IMR-90 (cell line): ENCODE data around the gene ABTB2. TPM values are rescaled to one million over a fixed set of nuclear protein-coding genes. Genes with fewer than 3 reads are reported as not detected.

Source experiments
- ATAC-seq: fragments of 200-7000 bp; cut with Tn5 transposase; 2 replicates; pipeline ENCODE4 v1.9.1; 2020; ENCODE audit warnings: low read depth, mild to moderate bottlenecking, moderate library complexity
- Bru-seq: library from RNA; stranded (reverse); fragments of 400-500 nt; gene quantifications from one replicate; lab custom pipeline; 2021; lab: Mats Ljungman, UMichigan
- BruChase-seq, 2 experiments: library from RNA; stranded (reverse); fragments of 400-500 nt; gene quantifications; one replicate each; lab custom pipeline; 2021; lab: Mats Ljungman, UMichigan
- BruUV-seq: library from RNA; stranded (reverse); fragments of 400-500 nt; replicated peaks from 2 replicates; lab custom pipeline; 2021; lab: Mats Ljungman, UMichigan
- CTCF ChIA-PET: fragments of 300-600 bp; formaldehyde crosslinking; extraction: SDS; loops from one replicate; lab custom pipeline; 2021; ENCODE audit warnings: antibody characterized with exemption; lab: Yijun Ruan, JAX
- POLR2A ChIA-PET: fragments of 300-600 bp; sonication (Branson Sonifier 250); formaldehyde crosslinking; loops from one replicate; lab custom pipeline; 2022; ENCODE audit warnings: antibody characterized with exemption; ENCODE audit not compliant: unreplicated experiment; lab: Charles Lee
- DNase-seq: peaks from one replicate; pipeline ENCODE4 v3.0.0; 2013
- H2AFZ ChIP-seq: replicated peaks from 2 replicates; pipeline ENCODE3; 2013; ENCODE audit warnings: low read length, mild to moderate bottlenecking; ENCODE audit not compliant: poor library complexity
- H2AK5ac ChIP-seq: 2 replicates; pipeline ENCODE4 v1.6.1; 2013; ENCODE audit warnings: low read depth, low read length, inconsistent platforms
- H2AK9ac ChIP-seq: replicated peaks from 2 replicates; pipeline ENCODE3; 2013; ENCODE audit warnings: mild to moderate bottlenecking, low read depth, low read length, moderate library complexity; ENCODE audit not compliant: poor library complexity
- H2BK120ac ChIP-seq: 2 replicates; pipeline ENCODE4 v1.6.1; 2013; ENCODE audit warnings: low read depth, low read length, inconsistent platforms
- H2BK15ac ChIP-seq: 3 replicates; pipeline ENCODE4 v1.6.1; 2013; ENCODE audit warnings: low read depth, low read length, inconsistent platforms
- H2BK20ac ChIP-seq: 2 replicates; pipeline ENCODE4 v1.6.1; 2013; ENCODE audit warnings: low read depth, mild to moderate bottlenecking, inconsistent platforms, low read length, moderate library complexity
- H2BK5ac ChIP-seq: 2 replicates; pipeline ENCODE4 v1.6.1; 2013; ENCODE audit warnings: mild to moderate bottlenecking, low read depth, low read length, inconsistent platforms; ENCODE audit not compliant: poor library complexity, severe bottlenecking
- H3K14ac ChIP-seq: replicated peaks from 2 replicates; pipeline ENCODE4 v1.6.1; 2013; ENCODE audit warnings: low read depth, low read length, inconsistent platforms
- H3K18ac ChIP-seq: 2 replicates; pipeline ENCODE4 v1.6.1; 2013; ENCODE audit warnings: low read depth, low read length, control low read depth
- H3K23ac ChIP-seq: 2 replicates; pipeline ENCODE4 v1.6.1; 2013; ENCODE audit warnings: low read depth, low read length, inconsistent platforms
- H3K27ac ChIP-seq: 2 replicates; pipeline ENCODE4 v1.5.1; 2013; ENCODE audit warnings: mild to moderate bottlenecking, control low read depth, low read length; ENCODE audit not compliant: insufficient read depth
- H3K27me3 ChIP-seq: 2 replicates; pipeline ENCODE4 v1.6.1; 2013; ENCODE audit warnings: low read length; ENCODE audit not compliant: control insufficient read depth, insufficient read depth
- H3K36me3 ChIP-seq: 2 replicates; pipeline ENCODE4 v1.6.1; 2013; ENCODE audit warnings: low read length, mixed read lengths; ENCODE audit not compliant: control insufficient read depth, insufficient read depth
- H3K4ac ChIP-seq: 2 replicates; pipeline ENCODE4 v1.6.1; 2013; ENCODE audit warnings: low read depth, low read length, inconsistent platforms
- H3K4me1 ChIP-seq: 2 replicates; pipeline ENCODE4 v1.6.1; 2013; ENCODE audit warnings: low read length, mixed read lengths; ENCODE audit not compliant: control insufficient read depth, insufficient read depth
- H3K4me2 ChIP-seq: 2 replicates; pipeline ENCODE4 v1.6.1; 2013; ENCODE audit warnings: low read depth, mild to moderate bottlenecking, control low read depth, low read length, moderate library complexity
- H3K4me3 ChIP-seq: 2 replicates; pipeline ENCODE4 v1.5.1; 2013; ENCODE audit warnings: low read depth, mild to moderate bottlenecking, control low read depth, low read length, moderate library complexity; ENCODE audit not compliant: insufficient read depth
- H3K56ac ChIP-seq: 2 replicates; pipeline ENCODE4 v1.6.1; 2013; ENCODE audit warnings: low read length, inconsistent platforms; ENCODE audit not compliant: insufficient read depth; ENCODE audit errors: extremely low read depth
- H3K79me1 ChIP-seq, 2 experiments: 2 replicates each; pipeline ENCODE4 v1.6.1; 2013; ENCODE audit warnings: low read length in 2 of 2, inconsistent platforms in 1 of 2, low read depth in 1 of 2
- H3K9ac ChIP-seq: 2 replicates; pipeline ENCODE4 v1.6.1; 2013; ENCODE audit warnings: low read depth, low read length, control low read depth
- H3K9me1 ChIP-seq: 2 replicates; pipeline ENCODE4 v1.6.1; 2013; ENCODE audit warnings: low read length, inconsistent platforms; ENCODE audit not compliant: insufficient read depth
- H3K9me3 ChIP-seq: 2 replicates; pipeline ENCODE4 v1.6.1; 2013; ENCODE audit warnings: low read length; ENCODE audit not compliant: control insufficient read depth, insufficient read depth
- H4K20me1 ChIP-seq: 2 replicates; pipeline ENCODE4 v1.6.1; 2013; ENCODE audit warnings: low read length, inconsistent platforms; ENCODE audit not compliant: insufficient read depth
- H4K5ac ChIP-seq: 2 replicates; pipeline ENCODE4 v1.6.1; 2013; ENCODE audit warnings: mild to moderate bottlenecking, low read depth, low read length, control low read depth
- H4K8ac ChIP-seq, 2 experiments: 2 replicates each; pipeline ENCODE4 v1.6.1; 2013; ENCODE audit warnings: low read depth in 2 of 2, low read length in 2 of 2, control low read depth in 1 of 2, inconsistent platforms in 1 of 2
- H4K91ac ChIP-seq: 2 replicates; pipeline ENCODE4 v1.6.1; 2013; ENCODE audit warnings: low read depth, low read length, inconsistent platforms; ENCODE audit not compliant: insufficient read depth
- BHLHE40 ChIP-seq: fragments of 150-350 bp; IDR thresholded peaks from 2 replicates; pipeline ENCODE4 v1.6.1; 2016; ENCODE audit warnings: mild to moderate bottlenecking, low read depth, low read length
- CEBPB ChIP-seq: IDR thresholded peaks from 2 replicates; pipeline ENCODE4 v1.6.1; 2012; ENCODE audit warnings: low read depth, low read length, improper control_type of control experiment
- CHD1 ChIP-seq: IDR thresholded peaks from 2 replicates; pipeline ENCODE4 v1.6.1; 2012; ENCODE audit warnings: low read depth, low read length, improper control_type of control experiment
- ELK1 ChIP-seq: fragments of 150-350 bp; IDR thresholded peaks from 2 replicates; pipeline ENCODE4 v1.6.1; 2016; ENCODE audit warnings: low read depth, mild to moderate bottlenecking, low read length, moderate library complexity, borderline replicate concordance
- FOS ChIP-seq: fragments of 150-350 bp; IDR thresholded peaks from 2 replicates; pipeline ENCODE4 v1.6.1; 2016; ENCODE audit warnings: low read depth, low read length
- MAFK ChIP-seq: IDR thresholded peaks from 2 replicates; pipeline ENCODE4 v1.6.1; 2012; ENCODE audit warnings: low read depth, low read length, improper control_type of control experiment
- MAZ ChIP-seq: IDR thresholded peaks from 2 replicates; pipeline ENCODE4 v1.6.1; 2012; ENCODE audit warnings: low read depth, mild to moderate bottlenecking, low read length, improper control_type of control experiment, moderate library complexity, borderline replicate concordance
- MXI1 ChIP-seq: IDR thresholded peaks from 2 replicates; pipeline ENCODE4 v1.6.1; 2012; ENCODE audit warnings: low read depth, mild to moderate bottlenecking, low read length, moderate library complexity, borderline replicate concordance
- NFE2L2 ChIP-seq: fragments of 150-350 bp; IDR thresholded peaks from 2 replicates; pipeline ENCODE4 v1.6.1; 2016; ENCODE audit warnings: low read depth, mild to moderate bottlenecking, low read length
- POLR2A ChIP-seq: IDR thresholded peaks from 2 replicates; pipeline ENCODE4 v1.6.1; 2012; ENCODE audit warnings: mild to moderate bottlenecking, low read depth, low read length
- RAD21 ChIP-seq: IDR thresholded peaks from 2 replicates; pipeline ENCODE4 v1.6.1; 2012; ENCODE audit warnings: low read length, improper control_type of control experiment
- RCOR1 ChIP-seq: IDR thresholded peaks from 2 replicates; pipeline ENCODE4 v1.6.1; 2012; ENCODE audit warnings: mild to moderate bottlenecking, low read length, improper control_type of control experiment; ENCODE audit not compliant: insufficient replicate concordance
- RFX5 ChIP-seq: IDR thresholded peaks from 2 replicates; pipeline ENCODE4 v1.8.0; 2012; ENCODE audit warnings: low read depth, mild to moderate bottlenecking, low read length, moderate library complexity
- SMC3 ChIP-seq: fragments of 150-350 bp; IDR thresholded peaks from 2 replicates; pipeline ENCODE4 v1.6.1; 2016; ENCODE audit warnings: low read depth, mild to moderate bottlenecking, antibody characterized with exemption, low read length, moderate library complexity
- USF2 ChIP-seq: fragments of 150-350 bp; IDR thresholded peaks from 2 replicates; pipeline ENCODE4 v1.6.1; 2017; ENCODE audit warnings: mild to moderate bottlenecking, antibody characterized with exemption, low read length, low read depth
- WGBS, 2 experiments: methylation state at CpG; one replicate each; pipeline versions ENCODE4 v1.1.5 to v1.1.7; 2013; ENCODE audit warnings: missing lambda C conversion rate in 2 of 2; ENCODE audit not compliant: insufficient read length in 1 of 2; ENCODE audit errors: extremely low coverage in 2 of 2; 5-methylcytosine and 5-hydroxymethylcytosine counted together
- dilution Hi-C: fragments of 300-500 bp; cut with HindIII; formaldehyde crosslinking; loops from one replicate; pipeline ENCODE4 v1.14.3; 2018; ENCODE audit warnings: low sequenced_read_pairs; ENCODE audit not compliant: unreplicated experiment
- in situ Hi-C: fragments of 300-500 bp; cut with MboI; formaldehyde crosslinking; loops from 3 replicates; pipeline ENCODE4 v1.14.3; 2019; ENCODE audit warnings: low sequenced_read_pairs, inconsistent platforms, mixed read lengths
- intact Hi-C: fragments of 100-400 bp; cut with micrococcal nuclease; formaldehyde crosslinking; loops from 2 replicates; pipeline ENCODE4 v1.10.0; 2022
- long read RNA-seq: library from polyadenylated mRNA; unstranded; transcript quantifications from one replicate; pipeline ENCODE4 v2.0.0, GENCODE V29; 2021; ENCODE audit not compliant: unreplicated experiment
- polyA plus RNA-seq, 3 experiments: library from polyadenylated mRNA; depleted of rRNA; stranded (reverse); fragments of >200 nt; gene quantifications; 2 replicates each; pipeline ENCODE4 v1.2.3, GENCODE V29; 2012; ENCODE audit warnings: low replicate concordance in 1 of 3
- total RNA-seq: library from RNA; depleted of rRNA; stranded (reverse); fragments of >200 nt; gene quantifications from 2 replicates; pipeline ENCODE4 v1.2.3, GENCODE V29; 2012; rRNA removed

ABTB2 gene
- 0.18 and 0.28 TPM in 2 replicates for total RNA-seq
- polyA plus RNA-seq (2012; rRNA removed) = 2.0 and 2.2 TPM in 2 replicates
- 1.2 and 1.9 TPM in 2 replicates for polyA plus RNA-seq (2012; cell fraction: cytosol; rRNA removed)
- 2.8 and 5.6 TPM in 2 replicates for polyA plus RNA-seq (2012; cell fraction: nucleus; rRNA removed; ENCODE audit: low replicate concordance)
- percentile 48 among the genes with signal in this experiment for Bru-seq, nascent RNA
- BruChase-seq, experiment 1, labeled RNA remaining after a 6-hour chase = percentile 49 among the genes with signal in this experiment
- BruChase-seq, experiment 2, labeled RNA remaining after a 2-hour chase = percentile 55 among the genes with signal in this experiment
- long read RNA-seq, partial matches to known transcripts = 0 of 2 reads
- long read RNA-seq, other reads (novel, unspliced or antisense) = 2 of 2 reads

GRCh38 chr11:34357701-34358257, at the start of gene ABTB2:
TSS of gene ABTB2 (minus strand) at chr11:34358010.
- peak within 1 kb of the TSS; percentile 99 for H3K4me2 ChIP-seq
- H3K9ac ChIP-seq = no peak within 1 kb of the TSS
- peak within 1 kb of the TSS; percentile 91 for H2AFZ ChIP-seq
- peak within 1 kb of the TSS; percentile 55 for H3K4me3 ChIP-seq
- H4K5ac ChIP-seq = no peak within 1 kb of the TSS
- ChIA-PET CTCF (interaction anchor here (0.6 to 4.9 kb wide), 9 partner anchors 9 to 555 kb away, joined by 3 to 37 read pairs (median 3); no protein-coding TSS in a partner anchor), POLR2A (interaction anchor here (0.6 kb wide), 2 partner anchors 70 to 172 kb away, joined by 3 to 10 read pairs; no protein-coding TSS in a partner anchor)
- no peak within 1 kb of the TSS for H2AK5ac ChIP-seq
- no peaks in the 10 kb centered on the region for H3K79me1 ChIP-seq
- no peaks in the 10 kb centered on the region for H3K36me3 ChIP-seq
- no peak within 1 kb of the TSS for H3K18ac ChIP-seq
- H2BK15ac ChIP-seq = no peak within 1 kb of the TSS
- H3K9me1 ChIP-seq = peaks cover 4% of the 10 kb centered on the region; the same call in 1 of the 2 replicates
- H3K27me3 ChIP-seq = peaks cover 22% of the 10 kb centered on the region
- no peak within 1 kb of the TSS; the same call in 1 of the 2 replicates for H3K27ac ChIP-seq
- no TSS peak for BruUV-seq
- H2BK5ac ChIP-seq = no peak within 1 kb of the TSS
- intact Hi-C loops (loop anchor here (1.0 to 5.0 kb wide), 5 partner anchors 91 to 500 kb away; no protein-coding TSS in a partner anchor), in situ Hi-C loops (loop anchor here (5.0 kb wide), 2 partner anchors 180 to 360 kb away; no protein-coding TSS in a partner anchor), dilution Hi-C loops (loop anchor here (10.0 kb wide), 1 partner anchor 93 kb away; no protein-coding TSS in a partner anchor)
- H2AK9ac ChIP-seq = peak within 1 kb of the TSS; percentile 52
- no peak within 1 kb of the TSS for H3K56ac ChIP-seq
- H2BK120ac ChIP-seq = no peak within 1 kb of the TSS
- ATAC-seq (peak; percentile 92), DNase-seq (peak; percentile 96)
- H4K8ac ChIP-seq = no peak within 1 kb of the TSS
- H3K4me1 ChIP-seq = peaks cover 6% of the 10 kb centered on the region; the same call in 1 of the 2 replicates
- no peak within 1 kb of the TSS for H4K91ac ChIP-seq
- no peak within 1 kb of the TSS for H3K23ac ChIP-seq
- WGBS, 2 experiments = 0% methylated on average over 6 of the region's 57 CpGs; no CpG with 5 or more reads in 1 of the 2 experiments
- H3K14ac ChIP-seq = no peak within 1 kb of the TSS
- H2BK20ac ChIP-seq = no peak within 1 kb of the TSS
- peaks cover 11% of the 10 kb centered on the region for H4K20me1 ChIP-seq
- no peaks in the 10 kb centered on the region for H3K9me3 ChIP-seq
- H3K4ac ChIP-seq = no peak within 1 kb of the TSS; the same call in 1 of the 2 replicates
- no peak for TF ChIP-seq CHD1
- no peak for TF ChIP-seq MXI1
- peak; percentile 18; the same call in 1 of the 2 replicates for TF ChIP-seq RAD21
- no peak for TF ChIP-seq MAFK
- TF ChIP-seq RCOR1 = no peak
- peak; percentile 17 for TF ChIP-seq SMC3
- TF ChIP-seq POLR2A = peak; percentile 83
- TF ChIP-seq NFE2L2 = no peak
- no peak for TF ChIP-seq USF2
- TF ChIP-seq FOS = peak; percentile 57; the same call in 1 of the 2 replicates
- no peak for TF ChIP-seq ELK1
- no peak for TF ChIP-seq BHLHE40
- peak; percentile 53; the same call in 1 of the 2 replicates for TF ChIP-seq RFX5
- no peak; the same call in 1 of the 2 replicates for TF ChIP-seq MAZ
- TF ChIP-seq CEBPB = no peak
